Measurements from ENCODE around the gene TLR4.

TLR4 gene

DNA sequence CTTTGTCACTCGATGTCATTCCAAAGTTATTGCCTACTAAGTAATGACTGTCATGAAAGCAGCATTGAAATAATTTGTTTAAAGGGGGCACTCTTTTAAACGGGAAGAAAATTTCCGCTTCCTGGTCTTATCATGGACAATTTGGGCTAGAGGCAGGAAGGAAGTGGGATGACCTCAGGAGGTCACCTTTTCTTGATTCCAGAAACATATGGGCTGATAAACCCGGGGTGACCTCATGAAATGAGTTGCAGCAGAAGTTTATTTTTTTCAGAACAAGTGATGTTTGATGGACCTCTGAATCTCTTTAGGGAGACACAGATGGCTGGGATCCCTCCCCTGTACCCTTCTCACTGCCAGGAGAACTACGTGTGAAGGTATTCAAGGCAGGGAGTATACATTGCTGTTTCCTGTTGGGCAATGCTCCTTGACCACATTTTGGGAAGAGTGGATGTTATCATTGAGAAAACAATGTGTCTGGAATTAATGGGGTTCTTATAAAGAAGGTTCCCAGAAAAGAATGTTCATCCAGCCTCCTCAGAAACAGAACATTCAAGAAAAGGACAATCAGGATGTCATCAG, 11.3 kb downstream of the TLR4 start:
- no peak for DNase-seq (ENCODE audit: low spot score)

- DNase-seq (ENCODE audit: low spot score): no peak
Observed at GRCh38 chr9:117718085-117718484, 13.9 kb downstream of the TLR4 start.

DNA sequence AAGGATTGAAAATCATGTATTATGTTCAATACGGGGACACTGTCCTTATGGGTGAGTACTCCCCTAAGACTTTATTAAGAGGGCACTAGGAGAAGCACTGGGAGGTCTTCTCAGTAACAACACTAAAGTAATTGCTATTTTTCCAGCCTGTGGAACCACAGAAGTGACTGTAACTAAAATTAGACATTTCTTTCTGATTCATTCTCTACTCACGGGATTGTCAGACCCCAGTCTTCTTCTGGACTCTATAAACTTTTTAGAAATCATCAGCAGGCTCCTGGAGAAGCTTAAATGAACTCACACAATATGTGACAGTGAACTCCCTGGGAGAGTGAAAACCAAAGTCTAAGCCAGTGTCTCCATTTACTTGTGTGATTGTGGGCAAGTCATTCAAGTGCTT, 14.5 kb downstream of the TLR4 start:
- DNase-seq (ENCODE audit: low spot score): no peak

GRCh38 chr9:117719161-117719920, 15.1 kb downstream of the TLR4 start:
- DNase-seq (ENCODE audit: low spot score): no peak

DNA sequence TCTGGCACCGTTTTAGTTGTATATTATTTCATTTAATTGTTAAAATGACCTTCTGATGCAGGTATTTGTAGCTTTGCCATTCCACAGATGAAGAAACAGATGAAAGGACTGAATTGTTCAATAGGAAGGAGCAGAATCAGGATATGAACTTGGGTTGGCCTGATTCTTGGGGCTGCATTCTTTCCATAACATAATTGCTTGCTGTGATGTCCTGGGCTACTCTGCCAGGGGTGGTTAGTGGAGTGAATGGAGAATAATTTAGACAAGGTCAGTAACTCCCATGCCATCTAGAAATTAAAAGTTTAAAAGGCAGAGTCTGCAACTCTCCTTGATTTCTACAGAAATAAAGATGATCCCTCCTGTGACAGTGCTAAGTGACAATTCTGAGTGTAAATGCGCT, 15.9 kb downstream of the TLR4 start:
- DNase-seq (ENCODE audit: low spot score): peak; percentile 27

DNA sequence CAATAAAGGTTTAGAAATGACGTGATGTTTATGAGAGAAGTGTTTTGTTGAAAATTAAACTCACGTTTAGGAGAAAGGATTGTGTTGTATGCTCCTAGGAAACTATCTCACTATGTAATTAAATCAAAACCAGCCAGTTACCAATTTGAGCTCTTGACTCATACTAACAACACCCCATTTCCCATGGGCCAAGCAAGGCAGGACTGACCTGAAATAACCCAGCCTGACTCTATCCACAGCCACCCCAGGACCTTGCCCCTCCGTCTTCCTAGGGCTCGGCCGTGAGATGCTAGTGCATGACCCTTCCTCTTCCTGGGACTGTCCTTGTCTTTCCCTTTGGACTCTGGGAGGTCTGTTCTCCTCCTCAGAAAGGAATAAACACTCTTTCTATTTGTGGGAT, 16.4 kb downstream of the TLR4 start:
- DNase-seq (ENCODE audit: low spot score): peak; percentile 77

DNA sequence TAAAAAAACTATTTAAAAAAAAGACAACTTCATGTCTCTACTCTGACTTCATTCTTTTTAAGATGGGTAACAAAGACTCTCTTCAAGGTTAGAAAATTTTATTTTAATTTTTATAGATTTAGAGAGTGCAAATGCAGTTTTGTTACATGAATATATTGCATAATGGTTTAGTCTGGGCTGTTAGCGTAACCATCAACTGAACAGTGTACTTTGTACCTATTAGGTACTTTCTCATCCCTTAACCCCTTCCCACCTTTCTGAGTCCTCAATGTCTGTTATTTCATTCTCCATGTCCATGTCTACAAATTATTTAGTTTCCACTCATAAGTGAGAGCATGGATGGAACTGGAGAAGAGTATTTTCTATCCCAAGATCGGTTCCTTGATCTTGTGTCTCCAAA, 16.8 kb downstream of the TLR4 start:
- DNase-seq (ENCODE audit: low spot score): no peak

GRCh38 chr9:117722108-117722761, 18.0 kb downstream of the TLR4 start:
- no peak for DNase-seq (ENCODE audit: low spot score)

GRCh38 chr9:117723986-117724625, 19.9 kb downstream of the TLR4 start:
- no peak for DNase-seq (ENCODE audit: low spot score)

DNA sequence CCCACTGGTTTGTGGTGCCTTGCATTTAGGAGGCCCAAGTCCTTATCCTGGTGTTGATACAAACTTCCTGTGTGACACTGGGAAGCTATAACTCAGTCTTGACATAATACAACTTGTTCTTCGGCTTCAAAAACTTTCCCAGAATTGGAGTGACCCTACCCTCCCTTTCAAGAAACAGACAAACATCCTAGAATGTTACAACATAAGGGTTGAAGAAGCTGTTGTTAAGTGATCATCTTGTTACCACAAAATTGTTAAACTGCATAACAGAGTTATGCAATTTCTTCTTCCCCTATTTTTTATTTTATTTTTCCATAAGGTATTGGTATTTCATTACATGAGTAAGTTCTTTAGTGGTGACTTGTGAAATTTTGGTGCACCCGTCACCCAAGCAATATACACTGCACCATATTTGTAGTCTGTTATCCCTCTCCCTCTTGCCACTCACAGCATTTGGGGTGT, 21.3 kb downstream of the TLR4 start:
- peak; percentile 45 for DNase-seq (ENCODE audit: low spot score)

DNA sequence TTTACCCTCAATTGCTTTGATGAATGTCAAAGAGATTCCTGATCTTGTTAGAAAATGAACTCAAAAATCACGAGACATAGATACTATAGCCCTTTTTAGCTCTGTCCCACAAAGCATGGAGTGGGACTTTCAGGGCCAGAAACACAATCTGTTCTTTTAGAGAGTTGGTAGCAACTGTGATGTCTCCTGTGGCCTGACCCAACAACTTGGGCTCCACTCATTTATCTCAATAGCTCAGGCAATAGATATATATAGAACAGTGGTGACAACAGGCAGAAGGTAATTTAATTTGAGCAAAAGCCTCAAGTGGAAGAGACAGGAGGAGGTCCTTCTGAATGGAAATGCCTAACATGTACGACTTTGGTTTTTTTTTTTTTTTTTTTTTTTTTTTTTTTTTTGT, 25.2 kb downstream of the TLR4 start:
- DNase-seq (ENCODE audit: low spot score): no peak

GRCh38 chr9:117732494-117732893, 28.3 kb downstream of the TLR4 start:
- DNase-seq (ENCODE audit: low spot score): no peak

GRCh38 chr9:117733465-117733864, 29.3 kb downstream of the TLR4 start:
- DNase-seq (ENCODE audit: low spot score): no peak

GRCh38 chr9:117734082-117734481, 29.9 kb downstream of the TLR4 start:
- DNase-seq (ENCODE audit: low spot score): no peak

DNA sequence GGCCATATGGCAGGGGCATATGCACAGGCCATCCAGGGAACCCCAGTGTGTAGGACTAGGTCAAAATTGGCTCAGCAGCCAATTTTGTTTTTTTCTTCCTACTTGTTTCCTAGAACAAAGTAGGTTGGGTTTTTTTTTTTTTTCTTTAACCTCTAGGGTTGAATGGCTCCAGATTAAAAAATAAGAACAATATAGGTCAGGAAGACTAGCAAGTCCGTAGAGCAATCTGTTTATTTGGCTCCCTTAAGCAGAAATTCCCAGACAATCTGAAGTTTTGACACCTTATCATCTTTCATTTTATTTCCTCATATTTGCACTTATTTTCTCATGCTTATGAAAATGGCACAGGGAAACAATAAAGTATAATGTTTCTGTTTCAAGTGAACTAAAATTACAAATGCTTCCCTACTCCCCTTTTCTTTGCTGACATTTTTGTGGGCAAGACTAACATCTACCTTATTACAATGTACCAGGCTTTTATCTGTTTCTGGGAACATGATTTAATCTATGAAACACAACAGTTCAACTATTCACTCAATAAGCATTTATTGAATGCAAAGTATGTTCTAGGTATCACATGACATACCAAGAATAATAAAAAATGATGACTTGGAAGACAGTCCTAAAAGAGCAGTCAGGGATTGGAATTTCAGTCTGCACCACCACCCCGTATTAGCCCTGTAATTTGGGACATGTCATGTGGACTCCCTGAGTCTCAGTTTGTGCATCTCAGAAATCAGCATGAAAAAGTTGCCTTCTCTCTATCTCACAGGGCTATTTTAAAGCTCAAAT, 30.5 kb downstream of the TLR4 start:
- peak; percentile 67 for DNase-seq (ENCODE audit: low spot score)

DNA sequence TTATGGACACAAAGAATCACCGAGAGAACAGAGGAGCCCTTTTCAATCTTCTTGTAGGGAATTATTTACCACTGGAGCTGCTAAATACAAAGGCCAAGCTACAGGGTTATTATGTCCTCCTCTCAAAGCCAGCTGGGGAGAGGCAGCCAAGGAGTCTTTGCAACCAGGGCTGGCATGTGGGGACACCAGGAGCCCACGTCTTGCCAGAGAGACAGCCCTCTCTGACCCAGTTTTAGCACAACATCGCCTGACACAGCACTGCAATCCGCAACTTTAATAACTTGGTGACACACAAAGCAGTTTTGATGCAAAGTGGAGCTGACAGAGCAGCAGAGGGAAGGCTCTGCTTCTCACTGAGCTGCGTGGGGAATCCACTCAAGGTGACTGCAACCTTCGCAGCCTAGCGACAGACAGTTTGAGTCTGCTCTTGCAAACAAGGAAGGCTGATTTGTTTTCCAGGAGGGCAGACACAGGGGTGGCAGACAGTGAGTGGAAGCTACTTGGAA, 33.6 kb downstream of the TLR4 start:
- DNase-seq (ENCODE audit: low spot score): peak; percentile 22

- no peak for DNase-seq (ENCODE audit: low spot score)
Observed at GRCh38 chr9:117739206-117739605, 35.0 kb downstream of the TLR4 start.

DNA sequence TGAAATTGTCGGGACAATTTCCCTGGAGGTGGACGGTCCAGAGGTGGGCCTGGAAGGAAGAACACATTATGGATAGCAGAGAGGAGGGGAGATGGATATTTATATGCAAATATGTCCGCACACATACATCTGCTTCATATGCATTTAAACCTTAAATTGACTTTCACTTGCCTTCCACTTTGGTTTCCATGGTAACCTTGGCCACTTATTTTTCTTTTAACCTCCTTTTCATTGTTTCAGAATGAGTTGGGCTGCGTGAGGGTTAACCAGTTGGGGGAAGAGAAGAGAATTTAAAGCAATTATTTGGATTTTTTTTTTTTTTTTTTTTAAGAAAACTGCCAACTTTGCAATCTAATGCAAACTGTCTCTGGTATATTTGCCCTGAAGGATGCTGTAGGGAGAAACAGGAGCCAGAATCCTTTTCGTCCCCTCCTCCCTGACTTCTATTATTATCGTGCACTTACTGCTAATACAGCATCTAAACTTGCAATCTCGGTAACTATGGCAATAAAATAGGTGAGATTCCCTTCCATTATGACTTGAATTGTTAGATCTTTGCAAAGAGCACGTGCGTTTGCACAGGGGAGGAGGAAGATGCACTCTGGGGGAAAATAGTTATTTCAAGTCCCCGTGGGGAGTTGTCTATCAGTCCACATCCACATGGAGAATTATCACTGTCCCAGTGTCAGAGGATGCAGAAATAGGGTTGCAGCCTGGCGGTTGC, 35.6 kb downstream of the TLR4 start:
- no peak for DNase-seq (ENCODE audit: low spot score)

DNA sequence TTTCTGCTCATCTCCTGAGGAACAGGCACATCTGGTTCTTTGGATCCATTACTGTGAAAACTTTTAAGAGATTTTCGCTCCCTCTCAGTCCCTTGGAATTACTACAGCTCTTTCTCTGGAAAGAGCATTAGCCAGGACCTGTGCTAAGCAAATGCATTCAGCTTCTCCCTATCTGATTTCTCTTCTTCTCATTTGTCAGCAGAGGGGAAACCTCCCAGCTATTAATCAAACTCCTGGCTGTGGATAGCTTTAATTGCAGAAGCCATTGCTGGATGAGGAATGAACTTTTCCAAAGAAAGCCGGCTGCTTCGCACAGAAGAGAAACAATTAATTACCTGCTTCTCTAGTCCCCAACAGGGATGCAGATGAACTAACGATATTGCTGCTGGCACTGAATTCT, 37.9 kb downstream of the TLR4 start:
- no peak for DNase-seq (ENCODE audit: low spot score)

- no peak for DNase-seq (ENCODE audit: low spot score)
Observed at GRCh38 chr9:117744369-117744768, 40.2 kb downstream of the TLR4 start.

DNA sequence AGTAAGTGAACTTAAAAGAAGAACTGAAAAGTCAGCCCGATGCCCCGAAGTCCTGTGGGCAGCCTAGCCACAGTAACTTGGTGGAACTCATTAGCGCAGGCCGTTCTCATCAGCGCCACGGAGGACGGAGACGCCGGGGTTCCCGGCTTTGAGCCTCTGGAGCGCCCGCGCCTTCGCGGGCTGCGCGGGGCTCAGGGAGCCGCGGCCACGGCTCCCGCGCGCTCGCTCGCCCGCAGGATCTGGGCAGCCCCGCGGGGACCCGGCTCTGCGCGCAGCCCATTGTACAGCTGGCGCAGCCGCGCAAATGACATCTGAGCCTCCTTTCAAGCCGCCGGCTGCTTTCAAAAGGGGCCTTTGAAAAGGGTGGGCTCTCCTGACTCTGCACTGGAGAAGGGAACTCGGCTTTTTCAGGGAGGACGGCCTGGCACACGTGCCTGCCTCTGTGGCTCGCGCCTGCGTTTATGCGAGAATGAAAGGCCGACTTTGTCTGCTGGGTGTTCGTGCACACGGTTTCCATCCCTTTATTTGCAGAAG, 40.7 kb downstream of the TLR4 start:
- DNase-seq (ENCODE audit: low spot score): peak; percentile 71
